IMR-90 (cell line): ENCODE measurements around the gene CHDH. TPM values are rescaled to one million over a fixed set of nuclear protein-coding genes. Genes with fewer than 3 reads are reported as not detected.

Experiments
- ATAC-seq: fragments of 200-7000 bp; cut with Tn5 transposase; 2 replicates; pipeline ENCODE4 v1.9.1; 2020; ENCODE audit warnings: low read depth, mild to moderate bottlenecking, moderate library complexity
- BruUV-seq: library from RNA; stranded (reverse); fragments of 400-500 nt; replicated peaks from 2 replicates; lab custom pipeline; 2021; lab: Mats Ljungman, UMichigan
- CTCF ChIA-PET: fragments of 300-600 bp; formaldehyde crosslinking; extraction: SDS; loops from one replicate; lab custom pipeline; 2021; ENCODE audit warnings: antibody characterized with exemption; lab: Yijun Ruan, JAX
- POLR2A ChIA-PET: fragments of 300-600 bp; sonication (Branson Sonifier 250); formaldehyde crosslinking; loops from one replicate; lab custom pipeline; 2022; ENCODE audit warnings: antibody characterized with exemption; ENCODE audit not compliant: unreplicated experiment; lab: Charles Lee
- DNase-seq: peaks from one replicate; pipeline ENCODE4 v3.0.0; 2013
- H2AFZ ChIP-seq: replicated peaks from 2 replicates; pipeline ENCODE3; 2013; ENCODE audit warnings: low read length, mild to moderate bottlenecking; ENCODE audit not compliant: poor library complexity
- H2AK5ac ChIP-seq: 2 replicates; pipeline ENCODE4 v1.6.1; 2013; ENCODE audit warnings: low read depth, low read length, inconsistent platforms
- H2AK9ac ChIP-seq: replicated peaks from 2 replicates; pipeline ENCODE3; 2013; ENCODE audit warnings: mild to moderate bottlenecking, low read depth, low read length, moderate library complexity; ENCODE audit not compliant: poor library complexity
- H2BK120ac ChIP-seq: 2 replicates; pipeline ENCODE4 v1.6.1; 2013; ENCODE audit warnings: low read depth, low read length, inconsistent platforms
- H2BK15ac ChIP-seq: 3 replicates; pipeline ENCODE4 v1.6.1; 2013; ENCODE audit warnings: low read depth, low read length, inconsistent platforms
- H2BK20ac ChIP-seq: 2 replicates; pipeline ENCODE4 v1.6.1; 2013; ENCODE audit warnings: low read depth, mild to moderate bottlenecking, inconsistent platforms, low read length, moderate library complexity
- H2BK5ac ChIP-seq: 2 replicates; pipeline ENCODE4 v1.6.1; 2013; ENCODE audit warnings: mild to moderate bottlenecking, low read depth, low read length, inconsistent platforms; ENCODE audit not compliant: poor library complexity, severe bottlenecking
- H3K14ac ChIP-seq: replicated peaks from 2 replicates; pipeline ENCODE4 v1.6.1; 2013; ENCODE audit warnings: low read depth, low read length, inconsistent platforms
- H3K18ac ChIP-seq: 2 replicates; pipeline ENCODE4 v1.6.1; 2013; ENCODE audit warnings: low read depth, low read length, control low read depth
- H3K23ac ChIP-seq: 2 replicates; pipeline ENCODE4 v1.6.1; 2013; ENCODE audit warnings: low read depth, low read length, inconsistent platforms
- H3K27ac ChIP-seq: 2 replicates; pipeline ENCODE4 v1.5.1; 2013; ENCODE audit warnings: mild to moderate bottlenecking, control low read depth, low read length; ENCODE audit not compliant: insufficient read depth
- H3K27me3 ChIP-seq: 2 replicates; pipeline ENCODE4 v1.6.1; 2013; ENCODE audit warnings: low read length; ENCODE audit not compliant: control insufficient read depth, insufficient read depth
- H3K36me3 ChIP-seq: 2 replicates; pipeline ENCODE4 v1.6.1; 2013; ENCODE audit warnings: low read length, mixed read lengths; ENCODE audit not compliant: control insufficient read depth, insufficient read depth
- H3K4ac ChIP-seq: 2 replicates; pipeline ENCODE4 v1.6.1; 2013; ENCODE audit warnings: low read depth, low read length, inconsistent platforms
- H3K4me1 ChIP-seq: 2 replicates; pipeline ENCODE4 v1.6.1; 2013; ENCODE audit warnings: low read length, mixed read lengths; ENCODE audit not compliant: control insufficient read depth, insufficient read depth
- H3K4me2 ChIP-seq: 2 replicates; pipeline ENCODE4 v1.6.1; 2013; ENCODE audit warnings: low read depth, mild to moderate bottlenecking, control low read depth, low read length, moderate library complexity
- H3K4me3 ChIP-seq: 2 replicates; pipeline ENCODE4 v1.5.1; 2013; ENCODE audit warnings: low read depth, mild to moderate bottlenecking, control low read depth, low read length, moderate library complexity; ENCODE audit not compliant: insufficient read depth
- H3K56ac ChIP-seq: 2 replicates; pipeline ENCODE4 v1.6.1; 2013; ENCODE audit warnings: low read length, inconsistent platforms; ENCODE audit not compliant: insufficient read depth; ENCODE audit errors: extremely low read depth
- H3K79me1 ChIP-seq, 2 experiments: 2 replicates each; pipeline ENCODE4 v1.6.1; 2013; ENCODE audit warnings: low read length in 2 of 2, inconsistent platforms in 1 of 2, low read depth in 1 of 2
- H3K9ac ChIP-seq: 2 replicates; pipeline ENCODE4 v1.6.1; 2013; ENCODE audit warnings: low read depth, low read length, control low read depth
- H3K9me1 ChIP-seq: 2 replicates; pipeline ENCODE4 v1.6.1; 2013; ENCODE audit warnings: low read length, inconsistent platforms; ENCODE audit not compliant: insufficient read depth
- H3K9me3 ChIP-seq: 2 replicates; pipeline ENCODE4 v1.6.1; 2013; ENCODE audit warnings: low read length; ENCODE audit not compliant: control insufficient read depth, insufficient read depth
- H4K20me1 ChIP-seq: 2 replicates; pipeline ENCODE4 v1.6.1; 2013; ENCODE audit warnings: low read length, inconsistent platforms; ENCODE audit not compliant: insufficient read depth
- H4K5ac ChIP-seq: 2 replicates; pipeline ENCODE4 v1.6.1; 2013; ENCODE audit warnings: mild to moderate bottlenecking, low read depth, low read length, control low read depth
- H4K8ac ChIP-seq, 2 experiments: 2 replicates each; pipeline ENCODE4 v1.6.1; 2013; ENCODE audit warnings: low read depth in 2 of 2, low read length in 2 of 2, control low read depth in 1 of 2, inconsistent platforms in 1 of 2
- H4K91ac ChIP-seq: 2 replicates; pipeline ENCODE4 v1.6.1; 2013; ENCODE audit warnings: low read depth, low read length, inconsistent platforms; ENCODE audit not compliant: insufficient read depth
- BHLHE40 ChIP-seq: fragments of 150-350 bp; IDR thresholded peaks from 2 replicates; pipeline ENCODE4 v1.6.1; 2016; ENCODE audit warnings: mild to moderate bottlenecking, low read depth, low read length
- CEBPB ChIP-seq: IDR thresholded peaks from 2 replicates; pipeline ENCODE4 v1.6.1; 2012; ENCODE audit warnings: low read depth, low read length, improper control_type of control experiment
- CHD1 ChIP-seq: IDR thresholded peaks from 2 replicates; pipeline ENCODE4 v1.6.1; 2012; ENCODE audit warnings: low read depth, low read length, improper control_type of control experiment
- CTCF ChIP-seq: conservative IDR thresholded peaks from 2 replicates; pipeline ENCODE4 v1.5.1; 2012; ENCODE audit warnings: mild to moderate bottlenecking, low read depth, low read length, improper control_type of control experiment
- ELK1 ChIP-seq: fragments of 150-350 bp; IDR thresholded peaks from 2 replicates; pipeline ENCODE4 v1.6.1; 2016; ENCODE audit warnings: low read depth, mild to moderate bottlenecking, low read length, moderate library complexity, borderline replicate concordance
- FOS ChIP-seq: fragments of 150-350 bp; IDR thresholded peaks from 2 replicates; pipeline ENCODE4 v1.6.1; 2016; ENCODE audit warnings: low read depth, low read length
- MAFK ChIP-seq: IDR thresholded peaks from 2 replicates; pipeline ENCODE4 v1.6.1; 2012; ENCODE audit warnings: low read depth, low read length, improper control_type of control experiment
- MAZ ChIP-seq: IDR thresholded peaks from 2 replicates; pipeline ENCODE4 v1.6.1; 2012; ENCODE audit warnings: low read depth, mild to moderate bottlenecking, low read length, improper control_type of control experiment, moderate library complexity, borderline replicate concordance
- MXI1 ChIP-seq: IDR thresholded peaks from 2 replicates; pipeline ENCODE4 v1.6.1; 2012; ENCODE audit warnings: low read depth, mild to moderate bottlenecking, low read length, moderate library complexity, borderline replicate concordance
- NFE2L2 ChIP-seq: fragments of 150-350 bp; IDR thresholded peaks from 2 replicates; pipeline ENCODE4 v1.6.1; 2016; ENCODE audit warnings: low read depth, mild to moderate bottlenecking, low read length
- POLR2A ChIP-seq: IDR thresholded peaks from 2 replicates; pipeline ENCODE4 v1.6.1; 2012; ENCODE audit warnings: mild to moderate bottlenecking, low read depth, low read length
- RAD21 ChIP-seq: IDR thresholded peaks from 2 replicates; pipeline ENCODE4 v1.6.1; 2012; ENCODE audit warnings: low read length, improper control_type of control experiment
- RCOR1 ChIP-seq: IDR thresholded peaks from 2 replicates; pipeline ENCODE4 v1.6.1; 2012; ENCODE audit warnings: mild to moderate bottlenecking, low read length, improper control_type of control experiment; ENCODE audit not compliant: insufficient replicate concordance
- RFX5 ChIP-seq: IDR thresholded peaks from 2 replicates; pipeline ENCODE4 v1.8.0; 2012; ENCODE audit warnings: low read depth, mild to moderate bottlenecking, low read length, moderate library complexity
- SMC3 ChIP-seq: fragments of 150-350 bp; IDR thresholded peaks from 2 replicates; pipeline ENCODE4 v1.6.1; 2016; ENCODE audit warnings: low read depth, mild to moderate bottlenecking, antibody characterized with exemption, low read length, moderate library complexity
- USF2 ChIP-seq: fragments of 150-350 bp; IDR thresholded peaks from 2 replicates; pipeline ENCODE4 v1.6.1; 2017; ENCODE audit warnings: mild to moderate bottlenecking, antibody characterized with exemption, low read length, low read depth
- WGBS, 2 experiments: methylation state at CpG; one replicate each; pipeline versions ENCODE4 v1.1.5 to v1.1.7; 2013; ENCODE audit warnings: missing lambda C conversion rate in 2 of 2; ENCODE audit not compliant: insufficient read length in 1 of 2; ENCODE audit errors: extremely low coverage in 2 of 2; 5-methylcytosine and 5-hydroxymethylcytosine counted together
- dilution Hi-C: fragments of 300-500 bp; cut with HindIII; formaldehyde crosslinking; loops from one replicate; pipeline ENCODE4 v1.14.3; 2018; ENCODE audit warnings: low sequenced_read_pairs; ENCODE audit not compliant: unreplicated experiment
- in situ Hi-C: fragments of 300-500 bp; cut with MboI; formaldehyde crosslinking; loops from 3 replicates; pipeline ENCODE4 v1.14.3; 2019; ENCODE audit warnings: low sequenced_read_pairs, inconsistent platforms, mixed read lengths
- intact Hi-C: fragments of 100-400 bp; cut with micrococcal nuclease; formaldehyde crosslinking; loops from 2 replicates; pipeline ENCODE4 v1.10.0; 2022
- polyA plus RNA-seq, 3 experiments: library from polyadenylated mRNA; depleted of rRNA; stranded (reverse); fragments of >200 nt; gene quantifications; 2 replicates each; pipeline ENCODE4 v1.2.3, GENCODE V29; 2012; ENCODE audit warnings: low replicate concordance in 1 of 3
- total RNA-seq: library from RNA; depleted of rRNA; stranded (reverse); fragments of >200 nt; gene quantifications from 2 replicates; pipeline ENCODE4 v1.2.3, GENCODE V29; 2012

The CHDH gene
- total and polyA plus RNA-seq, 2 of the 4 experiments (the other 2 are of a cell fraction) = under 0.01 to 0.19 TPM

GRCh38 chr3:53833700-53834099, 12.5 kb downstream of the CHDH start:
- H3K56ac ChIP-seq = no peak overlapping the region
- H2BK5ac ChIP-seq = no peak overlapping the region
- H3K79me1 ChIP-seq = no peaks in the 10 kb centered on the region
- no peak overlapping the region for H3K23ac ChIP-seq
- POLR2A ChIA-PET = no interaction called here
- no peak overlapping the region for H2AK5ac ChIP-seq
- DNase-seq = no peak
- no peak overlapping the region for H2AK9ac ChIP-seq
- no TSS peak for BruUV-seq
- no peaks in the 10 kb centered on the region for H3K9me1 ChIP-seq
- WGBS, 2 experiments = no CpG with 5 or more reads among the region's 5 CpGs
- H3K27me3 ChIP-seq = no peaks in the 10 kb centered on the region; the same call in 1 of the 2 replicates
- no peak overlapping the region for H4K5ac ChIP-seq
- no peaks in the 10 kb centered on the region for H3K4me1 ChIP-seq
- in situ Hi-C loops = no loop called here
- H3K4me3 ChIP-seq = no peak overlapping the region
- H2BK15ac ChIP-seq = no peak overlapping the region
- H3K9me3 ChIP-seq = no peaks in the 10 kb centered on the region
- H4K8ac ChIP-seq = no peak overlapping the region
- no peak overlapping the region for H3K27ac ChIP-seq
- H3K9ac ChIP-seq = no peak overlapping the region
- H3K18ac ChIP-seq = no peak overlapping the region
- no peak overlapping the region for H2BK20ac ChIP-seq
- no peak overlapping the region for H2AFZ ChIP-seq
- TF ChIP-seq CHD1 (no peak), RCOR1 (no peak), MXI1 (no peak), ELK1 (no peak), RFX5 (no peak), MAZ (no peak), CTCF (no peak), SMC3 (no peak), BHLHE40 (no peak), NFE2L2 (no peak), RAD21 (no peak), CEBPB (no peak), MAFK (no peak), FOS (no peak), POLR2A (no peak), USF2 (no peak)
- H3K4ac ChIP-seq = no peak overlapping the region
- no peak overlapping the region for H2BK120ac ChIP-seq
- no peak overlapping the region for H3K4me2 ChIP-seq
- no peak for ATAC-seq
- CTCF ChIA-PET = no interaction called here
- no peak overlapping the region for H4K91ac ChIP-seq
- H3K36me3 ChIP-seq = no peaks in the 10 kb centered on the region
- dilution Hi-C loops = no loop called here
- no peak overlapping the region for H3K14ac ChIP-seq
- no peaks in the 10 kb centered on the region for H4K20me1 ChIP-seq
- intact Hi-C loops = no loop called here
